Activated naive CD4-positive, alpha-beta T cell treated with anti-CD3 and anti-CD28 coated beads, Interleukin-2, amount 10 ng/mL, durations not matched to agents 7 days and 5 days (primary cell): ENCODE measurements around the gene RNF19B.

Experiments
- CTCF ChIA-PET: fragments of 350-600 bp; sonication (Branson Sonifier 250); formaldehyde crosslinking; loops from one replicate; lab custom pipeline; 2021; ENCODE audit warnings: antibody characterized with exemption; lab: Charles Lee
- DNase-seq: peaks from one replicate; pipeline ENCODE4 v3.0.0-alpha.2; 2020
- H3K27ac Mint-ChIP-seq: one replicate; pipeline ENCODE4 v1.8.0; 2021; ENCODE audit warnings: mild to moderate bottlenecking, moderate library complexity, mixed read lengths
- H3K27me3 Mint-ChIP-seq: one replicate; pipeline ENCODE4 v1.8.0; 2021; ENCODE audit warnings: mild to moderate bottlenecking, mixed read lengths
- H3K36me3 Mint-ChIP-seq: one replicate; pipeline ENCODE4 v1.8.0; 2021; ENCODE audit warnings: mixed read lengths
- H3K4me1 Mint-ChIP-seq: one replicate; pipeline ENCODE4 v1.8.0; 2021; ENCODE audit warnings: mixed read lengths
- H3K4me3 Mint-ChIP-seq: one replicate; pipeline ENCODE4 v1.8.0; 2021; ENCODE audit warnings: mild to moderate bottlenecking, moderate library complexity, mixed read lengths
- H3K9me3 Mint-ChIP-seq: one replicate; pipeline ENCODE4 v1.8.0; 2021; ENCODE audit warnings: mixed read lengths

Gene RNF19B

GRCh38 chr1:32894681-32895080 is 69.9 kb downstream of the RNF19B start:
- peaks cover 99% of the 10 kb centered on the region for H3K27me3 Mint-ChIP-seq
- no peak overlapping the region for H3K27ac Mint-ChIP-seq
- H3K9me3 Mint-ChIP-seq: no peaks in the 10 kb centered on the region
- no peak for DNase-seq
- peaks cover 10% of the 10 kb centered on the region for H3K4me1 Mint-ChIP-seq
- no peaks in the 10 kb centered on the region for H3K36me3 Mint-ChIP-seq
- CTCF ChIA-PET: interaction anchor here (1.1 to 6.3 kb wide), 2 partner anchors 8 to 19 kb away, joined by 3 to 27 read pairs; no protein-coding TSS in a partner anchor
- H3K4me3 Mint-ChIP-seq: no peak overlapping the region

- no peak overlapping the region for H3K27ac Mint-ChIP-seq
- H3K4me1 Mint-ChIP-seq: peaks cover 10% of the 10 kb centered on the region
- H3K27me3 Mint-ChIP-seq: peaks cover 95% of the 10 kb centered on the region
- H3K4me3 Mint-ChIP-seq: no peak overlapping the region
- CTCF ChIA-PET: interaction anchor here (1.1 to 6.3 kb wide), 3 partner anchors 7 to 18 kb away, joined by 3 to 27 read pairs (median 6); no protein-coding TSS in a partner anchor
- no peak for DNase-seq
- no peaks in the 10 kb centered on the region for H3K9me3 Mint-ChIP-seq
- no peaks in the 10 kb centered on the region for H3K36me3 Mint-ChIP-seq
Observed at GRCh38 chr1:32894019-32894600, 70.5 kb downstream of the RNF19B start.

GRCh38 chr1:32893198-32894018 is 71.2 kb downstream of the RNF19B start:
- no peak overlapping the region for H3K27ac Mint-ChIP-seq
- peak overlapping the region; percentile 35 for H3K4me3 Mint-ChIP-seq
- no peaks in the 10 kb centered on the region for H3K9me3 Mint-ChIP-seq
- H3K27me3 Mint-ChIP-seq: peaks cover 95% of the 10 kb centered on the region
- peaks cover 10% of the 10 kb centered on the region for H3K4me1 Mint-ChIP-seq
- DNase-seq: peak; percentile 39
- CTCF ChIA-PET: interaction anchor here (0.6 to 6.3 kb wide), 7 partner anchors 11 to 493 kb away, joined by 3 to 27 read pairs (median 4); no protein-coding TSS in a partner anchor
- H3K36me3 Mint-ChIP-seq: no peaks in the 10 kb centered on the region

- CTCF ChIA-PET: interaction anchor here (0.6 to 6.3 kb wide), 14 partner anchors 11 to 492 kb away, joined by 3 to 27 read pairs (median 4); no protein-coding TSS in a partner anchor
- Mint-ChIP-seq H3K27me3 (peaks cover 95% of the 10 kb centered on the region), H3K4me3 (peak overlapping the region; percentile 23), H3K36me3 (no peaks in the 10 kb centered on the region), H3K27ac (no peak overlapping the region), H3K9me3 (no peaks in the 10 kb centered on the region), H3K4me1 (peaks cover 10% of the 10 kb centered on the region)
- DNase-seq: peak; percentile 46
Observed at GRCh38 chr1:32892368-32893197, 72.0 kb downstream of the RNF19B start.

GRCh38 chr1:32891630-32892029 is 73.0 kb downstream of the RNF19B start:
- Mint-ChIP-seq H3K4me1 (peaks cover 10% of the 10 kb centered on the region), H3K4me3 (no peak overlapping the region), H3K36me3 (no peaks in the 10 kb centered on the region), H3K27me3 (peaks cover 96% of the 10 kb centered on the region), H3K9me3 (no peaks in the 10 kb centered on the region), H3K27ac (no peak overlapping the region)
- CTCF ChIA-PET: interaction anchor here (1.0 to 6.3 kb wide), 6 partner anchors 13 to 164 kb away, joined by 3 to 27 read pairs (median 3); no protein-coding TSS in a partner anchor
- no peak for DNase-seq

GRCh38 chr1:32891241-32891570 is 73.4 kb downstream of the RNF19B start:
- no peaks in the 10 kb centered on the region for H3K9me3 Mint-ChIP-seq
- no peak for DNase-seq
- H3K4me3 Mint-ChIP-seq: no peak overlapping the region
- H3K27ac Mint-ChIP-seq: no peak overlapping the region
- peaks cover 95% of the 10 kb centered on the region for H3K27me3 Mint-ChIP-seq
- CTCF ChIA-PET: interaction anchor here (1.6 to 6.3 kb wide), 3 partner anchors 15 to 164 kb away, joined by 3 to 27 read pairs (median 6); no protein-coding TSS in a partner anchor
- no peaks in the 10 kb centered on the region for H3K36me3 Mint-ChIP-seq
- H3K4me1 Mint-ChIP-seq: peaks cover 10% of the 10 kb centered on the region

- Mint-ChIP-seq H3K36me3 (no peaks in the 10 kb centered on the region), H3K27me3 (peaks cover 94% of the 10 kb centered on the region), H3K27ac (no peak overlapping the region), H3K9me3 (no peaks in the 10 kb centered on the region), H3K4me3 (no peak overlapping the region), H3K4me1 (peaks cover 10% of the 10 kb centered on the region)
- CTCF ChIA-PET: interaction anchor here (6.3 kb wide), 1 partner anchor 15 kb away, joined by 27 read pairs; no protein-coding TSS in a partner anchor
- no peak for DNase-seq
Observed at GRCh38 chr1:32890516-32891240, 73.9 kb downstream of the RNF19B start.

- H3K36me3 Mint-ChIP-seq: no peaks in the 10 kb centered on the region
- no peak overlapping the region for H3K4me3 Mint-ChIP-seq
- no peaks in the 10 kb centered on the region for H3K9me3 Mint-ChIP-seq
- H3K4me1 Mint-ChIP-seq: peaks cover 14% of the 10 kb centered on the region
- CTCF ChIA-PET: interaction anchor here (6.3 kb wide), 1 partner anchor 14 kb away, joined by 27 read pairs; no protein-coding TSS in a partner anchor
- no peak overlapping the region for H3K27ac Mint-ChIP-seq
- H3K27me3 Mint-ChIP-seq: peaks cover 94% of the 10 kb centered on the region
- DNase-seq: no peak
Observed at GRCh38 chr1:32889731-32890278, 74.8 kb downstream of the RNF19B start.

GRCh38 chr1:32888677-32889420 is 75.8 kb downstream of the RNF19B start:
- Mint-ChIP-seq H3K4me3 (no peak overlapping the region), H3K27ac (no peak overlapping the region), H3K36me3 (no peaks in the 10 kb centered on the region), H3K4me1 (peaks cover 14% of the 10 kb centered on the region), H3K27me3 (peaks cover 94% of the 10 kb centered on the region), H3K9me3 (no peaks in the 10 kb centered on the region)
- CTCF ChIA-PET: interaction anchor here (1.2 to 6.3 kb wide), 2 partner anchors 12 to 13 kb away, joined by 3 to 27 read pairs; no protein-coding TSS in a partner anchor
- DNase-seq: no peak

GRCh38 chr1:32888134-32888533 is 76.5 kb downstream of the RNF19B start:
- H3K4me1 Mint-ChIP-seq: peaks cover 11% of the 10 kb centered on the region
- no peak overlapping the region for H3K27ac Mint-ChIP-seq
- no peak overlapping the region for H3K4me3 Mint-ChIP-seq
- CTCF ChIA-PET: interaction anchor here (0.6 to 1.2 kb wide), 2 partner anchors 11 to 367 kb away, joined by 3 to 4 read pairs; no protein-coding TSS in a partner anchor
- no peaks in the 10 kb centered on the region for H3K9me3 Mint-ChIP-seq
- H3K36me3 Mint-ChIP-seq: no peaks in the 10 kb centered on the region
- peaks cover 94% of the 10 kb centered on the region for H3K27me3 Mint-ChIP-seq
- DNase-seq: no peak

GRCh38 chr1:32887623-32888022 is 77.0 kb downstream of the RNF19B start:
- H3K9me3 Mint-ChIP-seq: no peaks in the 10 kb centered on the region
- no peak overlapping the region for H3K4me3 Mint-ChIP-seq
- H3K27ac Mint-ChIP-seq: no peak overlapping the region
- CTCF ChIA-PET: interaction anchor here (0.6 to 1.2 kb wide), 3 partner anchors 11 to 367 kb away, joined by 3 to 4 read pairs (median 3); no protein-coding TSS in a partner anchor
- H3K27me3 Mint-ChIP-seq: peaks cover 94% of the 10 kb centered on the region
- H3K36me3 Mint-ChIP-seq: no peaks in the 10 kb centered on the region
- peaks cover 9% of the 10 kb centered on the region for H3K4me1 Mint-ChIP-seq
- no peak for DNase-seq

GRCh38 chr1:32886828-32887414 is 77.7 kb downstream of the RNF19B start:
- Mint-ChIP-seq H3K4me3 (no peak overlapping the region), H3K9me3 (no peaks in the 10 kb centered on the region), H3K4me1 (peaks cover 4% of the 10 kb centered on the region), H3K36me3 (no peaks in the 10 kb centered on the region), H3K27ac (no peak overlapping the region), H3K27me3 (peaks cover 93% of the 10 kb centered on the region)
- DNase-seq: no peak
- CTCF ChIA-PET: interaction anchor here (0.6 to 0.8 kb wide), 5 partner anchors 8 to 34 kb away, joined by 3 to 4 read pairs (median 3); no protein-coding TSS in a partner anchor
